Measurements from ENCODE around the gene RFTN1. TPM values are rescaled to one million over a fixed set of nuclear protein-coding genes. Genes with fewer than 3 reads are reported as not detected.

RFTN1 gene
- total RNA-seq, 2 donors from 2014 or later = 128 to 132 TPM

GRCh38 chr3:16439848-16440708, 73.4 kb downstream of the RFTN1 start:
- Mint-ChIP-seq H3K27ac (peak overlapping the region; percentile 28), H3K9me3 (no peaks in the 10 kb centered on the region), H3K27me3 (ENCODE audit: low read depth) (no peaks in the 10 kb centered on the region), H3K4me3 (no peak overlapping the region), H3K4me1 (ENCODE audit: low read depth) (peaks cover 17% of the 10 kb centered on the region), H3K36me3 (ENCODE audit: insufficient read depth in 2 of 2) (peaks cover 4 to 24% of the 10 kb centered on the region in 2 donors)
- ATAC-seq (replicated peaks in 1 of 2) (no peak), DNase-seq (no peak)

- Mint-ChIP-seq H3K4me3 (no peak overlapping the region), H3K9me3 (no peaks in the 10 kb centered on the region), H3K4me1 (ENCODE audit: low read depth) (peaks cover 17% of the 10 kb centered on the region), H3K27ac (peak overlapping the region; percentile 28), H3K27me3 (ENCODE audit: low read depth) (no peaks in the 10 kb centered on the region), H3K36me3 (ENCODE audit: insufficient read depth in 2 of 2) (peaks cover 6 to 22% of the 10 kb centered on the region in 2 donors)
- DNase-seq (no peak), ATAC-seq (replicated peaks in 1 of 2) (no peak)
Measured at GRCh38 chr3:16439163-16439847, 74.2 kb downstream of the RFTN1 start.

- peaks cover 7 to 23% of the 10 kb centered on the region in 2 donors for H3K36me3 Mint-ChIP-seq (ENCODE audit: insufficient read depth in 2 of 2)
- peaks cover 16% of the 10 kb centered on the region for H3K4me1 Mint-ChIP-seq (ENCODE audit: low read depth)
Measured at GRCh38 chr3:16437640-16438039, 75.9 kb downstream of the RFTN1 start.

GRCh38 chr3:16433701-16434151, 79.8 kb downstream of the RFTN1 start:
- ATAC-seq (replicated peaks in 1 of 2) (no peak), DNase-seq (no peak)
- Mint-ChIP-seq H3K4me1 (ENCODE audit: low read depth) (peaks cover 14% of the 10 kb centered on the region), H3K9me3 (no peaks in the 10 kb centered on the region), H3K27ac (no peak overlapping the region), H3K36me3 (ENCODE audit: insufficient read depth in 2 of 2) (peaks cover 17 to 49% of the 10 kb centered on the region in 2 donors), H3K27me3 (ENCODE audit: low read depth) (no peaks in the 10 kb centered on the region), H3K4me3 (no peak overlapping the region)

More at GRCh38 chr3:16437640-16438039, 75.9 kb downstream of the RFTN1 start:
- DNase-seq = no peak
- Mint-ChIP-seq H3K4me3 (no peak overlapping the region), H3K9me3 (no peaks in the 10 kb centered on the region), H3K27me3 (ENCODE audit: low read depth) (no peaks in the 10 kb centered on the region), H3K27ac (no peak overlapping the region)
- no peak for ATAC-seq (replicated peaks in 1 of 2)

GRCh38 chr3:16432714-16433113, 80.8 kb downstream of the RFTN1 start:
- Mint-ChIP-seq H3K4me3 (no peak overlapping the region), H3K9me3 (no peaks in the 10 kb centered on the region), H3K27ac (no peak overlapping the region), H3K27me3 (ENCODE audit: low read depth) (no peaks in the 10 kb centered on the region), H3K4me1 (ENCODE audit: low read depth) (peaks cover 14% of the 10 kb centered on the region), H3K36me3 (ENCODE audit: insufficient read depth in 2 of 2) (peaks cover 18 to 57% of the 10 kb centered on the region in 2 donors)
- DNase-seq (no peak), ATAC-seq (replicated peaks in 1 of 2) (no peak)

- H3K27ac Mint-ChIP-seq = no peak overlapping the region
- no peaks in the 10 kb centered on the region for H3K9me3 Mint-ChIP-seq
- no peak for ATAC-seq (replicated peaks in 1 of 2)
- H3K4me1 Mint-ChIP-seq (ENCODE audit: low read depth) = peaks cover 14% of the 10 kb centered on the region
- no peak for DNase-seq
- H3K4me3 Mint-ChIP-seq = no peak overlapping the region
- H3K27me3 Mint-ChIP-seq (ENCODE audit: low read depth) = no peaks in the 10 kb centered on the region
- peaks cover 27 to 66% of the 10 kb centered on the region in 2 donors for H3K36me3 Mint-ChIP-seq (ENCODE audit: insufficient read depth in 2 of 2)
Measured at GRCh38 chr3:16430717-16431630, 82.5 kb downstream of the RFTN1 start.

GRCh38 chr3:16429086-16429485, 84.4 kb downstream of the RFTN1 start:
- no peak overlapping the region for H3K27ac Mint-ChIP-seq

GRCh38 chr3:16428612-16429011, 84.9 kb downstream of the RFTN1 start:
- peaks cover 25 to 68% of the 10 kb centered on the region in 2 donors for H3K36me3 Mint-ChIP-seq (ENCODE audit: insufficient read depth in 2 of 2)
- peaks cover 14% of the 10 kb centered on the region for H3K4me1 Mint-ChIP-seq (ENCODE audit: low read depth)
- DNase-seq (no peak), ATAC-seq (replicated peaks in 1 of 2) (no peak)
- no peaks in the 10 kb centered on the region for H3K27me3 Mint-ChIP-seq (ENCODE audit: low read depth)
- no peak overlapping the region for H3K27ac Mint-ChIP-seq
- no peak overlapping the region for H3K4me3 Mint-ChIP-seq
- H3K9me3 Mint-ChIP-seq = no peaks in the 10 kb centered on the region

More at GRCh38 chr3:16429086-16429485, 84.4 kb downstream of the RFTN1 start:
- H3K9me3 Mint-ChIP-seq = no peaks in the 10 kb centered on the region
- peaks cover 25 to 68% of the 10 kb centered on the region in 2 donors for H3K36me3 Mint-ChIP-seq (ENCODE audit: insufficient read depth in 2 of 2)
- no peak overlapping the region for H3K4me3 Mint-ChIP-seq
- H3K27me3 Mint-ChIP-seq (ENCODE audit: low read depth) = no peaks in the 10 kb centered on the region
- peaks cover 14% of the 10 kb centered on the region for H3K4me1 Mint-ChIP-seq (ENCODE audit: low read depth)
- DNase-seq (no peak), ATAC-seq (replicated peaks in 1 of 2) (no peak)

- Mint-ChIP-seq H3K27me3 (ENCODE audit: low read depth) (no peaks in the 10 kb centered on the region), H3K9me3 (no peaks in the 10 kb centered on the region), H3K36me3 (ENCODE audit: insufficient read depth in 2 of 2) (peaks cover 19 to 57% of the 10 kb centered on the region in 2 donors), H3K4me3 (no peak overlapping the region), H3K27ac (no peak overlapping the region), H3K4me1 (ENCODE audit: low read depth) (peaks cover 10% of the 10 kb centered on the region)
- no peak for DNase-seq
- ATAC-seq (replicated peaks in 1 of 2) = no peak
Measured at GRCh38 chr3:16427103-16427965, 86.2 kb downstream of the RFTN1 start.

- peaks cover 6% of the 10 kb centered on the region for H3K4me1 Mint-ChIP-seq (ENCODE audit: low read depth)
- no peak for ATAC-seq (replicated peaks in 1 of 2)
- no peaks in the 10 kb centered on the region for H3K27me3 Mint-ChIP-seq (ENCODE audit: low read depth)
- no peaks in the 10 kb centered on the region for H3K9me3 Mint-ChIP-seq
- H3K27ac Mint-ChIP-seq = no peak overlapping the region
- peaks cover 14 to 51% of the 10 kb centered on the region in 2 donors for H3K36me3 Mint-ChIP-seq (ENCODE audit: insufficient read depth in 2 of 2)
- DNase-seq = no peak
- H3K4me3 Mint-ChIP-seq = no peak overlapping the region
Measured at GRCh38 chr3:16426665-16427064, 86.8 kb downstream of the RFTN1 start.

- H3K36me3 Mint-ChIP-seq (ENCODE audit: insufficient read depth in 2 of 2) = peaks cover 14 to 46% of the 10 kb centered on the region in 2 donors
- ATAC-seq (replicated peaks in 1 of 2) = no peak
- peaks cover 6% of the 10 kb centered on the region for H3K4me1 Mint-ChIP-seq (ENCODE audit: low read depth)
Measured at GRCh38 chr3:16426029-16426400, 87.5 kb downstream of the RFTN1 start.

More at GRCh38 chr3:16426029-16426400, 87.5 kb downstream of the RFTN1 start:
- no peaks in the 10 kb centered on the region for H3K9me3 Mint-ChIP-seq
- H3K4me3 Mint-ChIP-seq = no peak overlapping the region
- no peak for DNase-seq
- no peaks in the 10 kb centered on the region for H3K27me3 Mint-ChIP-seq (ENCODE audit: low read depth)
- no peak overlapping the region for H3K27ac Mint-ChIP-seq

Data from activated T-cell treated with anti-CD3 and anti-CD28 coated beads, Interleukin-2, amount 50 U/mL, for 72 hours (primary cell).